HEK293T (cell line): ENCODE data around the gene PRSS1.

Source experiments
- BHLHE40 ChIP-seq: fragments of 450-650 bp; IDR thresholded peaks from 2 replicates; pipeline ENCODE4 v1.6.1; 2016; ENCODE audit warnings: mild to moderate bottlenecking, moderate library complexity, borderline replicate concordance
- FOXK2 ChIP-seq: fragments of 450-650 bp; IDR thresholded peaks from 2 replicates; pipeline ENCODE4 v1.6.1; 2016; ENCODE audit warnings: mild to moderate bottlenecking
- L3MBTL2 ChIP-seq: fragments of 450-650 bp; conservative IDR thresholded peaks from 2 replicates; pipeline ENCODE4 v1.6.1; 2016; ENCODE audit warnings: mild to moderate bottlenecking
- PKNOX1 ChIP-seq: fragments of 450-650 bp; IDR thresholded peaks from 2 replicates; pipeline ENCODE4 v1.6.1; 2016
- SUZ12 ChIP-seq: fragments of 450-650 bp; IDR thresholded peaks from 2 replicates; pipeline ENCODE4 v1.6.1; 2016; ENCODE audit warnings: mild to moderate bottlenecking

- TF ChIP-seq BHLHE40 = no peak
- no peak for TF ChIP-seq SUZ12
- no peak for TF ChIP-seq FOXK2
- TF ChIP-seq PKNOX1 = no peak
- TF ChIP-seq L3MBTL2 = no peak
Measured at GRCh38 chr7:142798451-142799436, 49.5 kb downstream of the PRSS1 start.
